NCI-H345 (cell line): ENCODE data around the gene TIAM2.
"Not testable (repeated sequence)": the region's sequence is repeated elsewhere in the genome, so short reads cannot be mapped to it uniquely, and the experiment has no call there.

ENCODE experiments used
- DNase-seq: peaks from one replicate; lab custom pipeline; 2025; lab: John Stamatoyannopoulos, UW

Gene TIAM2

GRCh38 chr6:154995254-154996015 lies at the start of gene TIAM2:
TIAM2 (plus strand) TSS chr6:154995315; CDS start chr6:155129224, 133,909 bp downstream.
- peak; percentile 39 for DNase-seq

- no peak for DNase-seq
Measured at GRCh38 chr6:154950979-154951344, 44.2 kb upstream of the TIAM2 start.

- DNase-seq, result no peak
Measured at GRCh38 chr6:154951345-154952200, 43.5 kb upstream of the TIAM2 start.

GRCh38 chr6:154953644-154954043 lies 41.5 kb upstream of the TIAM2 start:
- no peak for DNase-seq

- DNase-seq, result no peak
Measured at GRCh38 chr6:154954347-154954746, 40.8 kb upstream of the TIAM2 start.

- DNase-seq, result no peak
Measured at GRCh38 chr6:154956771-154957522, 38.2 kb upstream of the TIAM2 start.

GRCh38 chr6:154958469-154958868 lies 36.6 kb upstream of the TIAM2 start:
- DNase-seq, result no peak

GRCh38 chr6:154960299-154960843 lies 34.7 kb upstream of the TIAM2 start:
- no peak for DNase-seq

- DNase-seq, result no peak
Measured at GRCh38 chr6:154960854-154961530, 34.1 kb upstream of the TIAM2 start.

- no peak for DNase-seq
Measured at GRCh38 chr6:154962753-154963152, 32.4 kb upstream of the TIAM2 start.

- not testable (repeated sequence) for DNase-seq
Measured at GRCh38 chr6:154966065-154966770, 28.9 kb upstream of the TIAM2 start.

GRCh38 chr6:154969796-154970195 lies 25.3 kb upstream of the TIAM2 start:
- DNase-seq, result no peak

- no peak for DNase-seq
Measured at GRCh38 chr6:154974485-154975149, 20.5 kb upstream of the TIAM2 start.

- DNase-seq, result no peak
Measured at GRCh38 chr6:154977588-154977987, 17.5 kb upstream of the TIAM2 start.

GRCh38 chr6:154980273-154981078 lies 14.6 kb upstream of the TIAM2 start:
- DNase-seq, result no peak

GRCh38 chr6:154981079-154981870 lies 13.8 kb upstream of the TIAM2 start:
- no peak for DNase-seq

GRCh38 chr6:154984146-154984545 lies 11.0 kb upstream of the TIAM2 start:
- no peak for DNase-seq

GRCh38 chr6:154986787-154987235 lies 8.3 kb upstream of the TIAM2 start:
- DNase-seq, result no peak

GRCh38 chr6:154989448-154989847 lies 5.7 kb upstream of the TIAM2 start:
- no peak for DNase-seq
